ENCODE results near the gene LINC01488.

The LINC01488 gene

DNA sequence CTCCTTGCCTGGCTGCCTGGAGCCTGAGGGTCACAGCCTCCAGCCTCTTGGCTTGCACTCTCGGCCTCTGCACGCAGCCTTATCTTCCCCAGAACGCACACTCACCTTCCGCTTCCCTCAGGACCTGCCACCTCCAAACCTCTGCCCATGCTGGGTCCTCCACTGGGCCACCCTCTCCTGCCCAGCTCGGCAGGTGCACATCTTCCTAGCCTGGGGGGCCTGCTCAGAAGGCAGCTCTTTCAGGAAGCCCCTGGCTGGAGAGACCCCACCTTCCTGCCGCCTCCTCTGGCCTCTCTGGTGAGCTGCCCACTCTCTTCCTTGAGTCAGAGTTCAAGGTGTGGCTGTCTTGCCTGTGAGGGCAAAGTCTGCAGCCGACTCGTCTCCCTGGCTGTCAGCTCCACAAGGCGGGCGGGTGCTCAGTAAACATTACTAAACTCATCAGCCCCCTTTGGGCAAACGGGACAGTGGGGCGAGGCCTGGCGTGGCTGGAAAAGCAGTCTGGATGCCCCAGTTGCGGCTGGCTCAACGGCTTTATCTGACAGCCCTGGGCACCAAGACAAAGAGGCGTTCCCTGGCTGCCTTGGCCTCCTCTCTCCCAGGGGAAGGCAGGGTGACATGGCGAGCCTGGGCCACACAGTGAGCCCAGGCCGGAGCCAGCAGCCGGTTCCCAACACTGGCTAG is 1.7 kb upstream of the LINC01488 start:
- no peak for DNase-seq (ENCODE audit: low read depth)

DNA sequence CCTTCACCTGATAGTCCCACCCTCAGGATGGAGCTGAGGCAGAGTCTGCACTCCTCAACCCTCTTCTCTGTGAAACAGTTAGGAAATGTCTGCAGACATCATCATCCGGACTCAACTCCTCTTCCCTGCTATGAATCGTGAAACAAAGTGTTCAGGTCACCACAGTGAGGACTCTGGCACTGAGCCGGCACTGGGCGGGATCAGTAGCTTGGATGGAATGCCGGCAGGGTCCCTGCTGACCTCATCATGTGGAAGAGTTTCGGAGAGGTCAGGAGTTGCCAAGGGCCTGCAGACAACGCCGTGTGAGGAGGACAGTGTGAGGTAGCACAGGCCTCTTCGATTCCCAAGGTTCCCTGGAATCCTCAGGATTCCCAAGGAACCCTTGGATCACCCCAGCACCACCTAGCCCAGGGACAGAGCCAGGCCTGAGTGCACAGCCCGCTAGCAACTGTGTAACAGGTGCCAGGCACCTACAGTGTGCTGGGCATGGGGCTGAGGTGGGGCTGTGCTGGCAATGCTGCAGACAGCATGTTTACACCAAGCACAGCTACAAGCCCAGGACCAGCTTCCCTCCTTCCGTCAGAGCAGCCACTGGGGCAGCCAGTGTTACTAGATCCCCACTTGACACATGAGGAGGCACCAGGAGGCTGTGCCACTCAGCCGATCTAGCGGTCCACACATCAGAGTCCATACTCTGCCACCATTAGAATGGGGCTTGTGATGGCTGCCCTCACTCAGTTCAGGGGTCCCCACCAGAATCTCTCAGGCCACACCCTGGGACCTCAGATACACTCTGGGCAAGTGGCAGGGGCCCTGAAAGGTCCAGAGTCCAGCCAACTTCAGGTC is 693 bp upstream of the LINC01488 start:
- no peak for DNase-seq (ENCODE audit: low read depth)

DNA sequence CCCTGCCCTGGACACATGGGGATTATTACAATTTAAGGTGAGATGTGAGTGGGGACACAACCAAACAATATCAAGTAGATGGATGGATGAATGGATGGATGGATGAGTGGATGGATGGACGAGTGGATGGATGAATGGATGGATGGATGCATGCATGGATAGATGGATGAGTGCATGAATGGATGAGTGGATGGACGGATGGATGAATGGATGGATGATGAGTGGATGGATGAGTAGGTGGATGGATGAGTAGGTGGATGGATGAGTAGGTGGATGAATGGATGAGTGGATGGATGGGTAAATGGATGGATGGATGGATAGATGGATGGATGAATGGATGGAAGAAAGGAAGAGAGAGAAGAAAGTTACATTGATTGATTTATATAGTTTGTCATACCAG is 859 bp downstream of the LINC01488 start:
- DNase-seq (ENCODE audit: low read depth): no peak

DNA sequence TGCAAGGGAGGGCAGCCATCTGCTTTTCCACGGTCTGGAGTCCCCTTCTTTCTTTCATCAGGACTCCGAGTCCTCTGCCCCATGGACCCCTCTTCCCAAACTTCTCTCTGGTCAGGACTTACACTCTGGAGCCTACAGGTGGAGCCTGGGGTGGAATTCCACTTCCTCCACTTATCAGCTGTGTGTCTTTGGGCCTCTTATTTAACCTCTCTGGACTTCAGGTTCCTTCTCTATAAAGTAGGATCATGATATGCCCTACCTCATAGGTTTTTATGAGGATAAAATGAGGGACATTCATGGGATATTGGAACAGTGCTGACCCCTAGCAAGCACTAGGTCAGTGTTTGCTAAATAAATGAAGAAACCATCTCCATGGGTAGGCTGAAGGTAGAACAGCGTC is 1.7 kb downstream of the LINC01488 start:
- DNase-seq (ENCODE audit: low read depth): no peak

DNA sequence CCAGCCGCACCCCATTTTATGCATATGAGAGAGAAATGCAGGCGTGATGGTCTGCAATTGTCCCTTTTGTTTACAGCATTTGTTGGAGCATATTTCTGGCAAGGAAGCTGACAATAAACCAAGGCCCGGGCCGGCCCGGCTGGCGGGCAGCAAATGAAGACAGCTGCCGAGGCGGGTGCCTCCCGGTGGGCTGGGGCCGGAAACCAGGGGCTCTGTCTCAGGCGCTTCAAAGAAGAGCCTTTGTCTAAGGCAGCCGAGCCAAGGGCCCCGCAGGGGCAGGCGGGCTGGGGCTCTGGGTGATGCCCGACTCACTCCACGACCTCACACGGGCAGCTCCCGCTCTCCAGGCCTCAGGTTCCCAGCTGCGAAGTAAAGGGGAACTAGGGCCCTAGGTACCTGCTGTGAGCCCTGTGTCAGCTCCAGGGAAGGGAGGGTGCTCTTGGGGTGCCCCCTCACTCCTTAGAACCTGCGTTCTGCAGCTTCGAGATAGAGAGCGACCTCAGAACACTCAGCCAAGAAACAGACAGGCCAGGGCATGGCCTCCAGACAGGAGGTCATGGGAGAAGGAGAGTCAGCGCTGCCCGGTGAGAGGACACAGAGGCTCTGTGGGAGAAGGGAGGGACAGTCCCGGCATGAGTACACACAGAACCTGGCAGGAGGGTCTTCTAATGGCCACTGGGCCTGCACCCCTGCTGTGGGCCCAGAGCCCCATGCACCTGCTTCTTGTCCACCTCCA is 2.4 kb downstream of the LINC01488 start:
- DNase-seq (ENCODE audit: low read depth): no peak

DNA sequence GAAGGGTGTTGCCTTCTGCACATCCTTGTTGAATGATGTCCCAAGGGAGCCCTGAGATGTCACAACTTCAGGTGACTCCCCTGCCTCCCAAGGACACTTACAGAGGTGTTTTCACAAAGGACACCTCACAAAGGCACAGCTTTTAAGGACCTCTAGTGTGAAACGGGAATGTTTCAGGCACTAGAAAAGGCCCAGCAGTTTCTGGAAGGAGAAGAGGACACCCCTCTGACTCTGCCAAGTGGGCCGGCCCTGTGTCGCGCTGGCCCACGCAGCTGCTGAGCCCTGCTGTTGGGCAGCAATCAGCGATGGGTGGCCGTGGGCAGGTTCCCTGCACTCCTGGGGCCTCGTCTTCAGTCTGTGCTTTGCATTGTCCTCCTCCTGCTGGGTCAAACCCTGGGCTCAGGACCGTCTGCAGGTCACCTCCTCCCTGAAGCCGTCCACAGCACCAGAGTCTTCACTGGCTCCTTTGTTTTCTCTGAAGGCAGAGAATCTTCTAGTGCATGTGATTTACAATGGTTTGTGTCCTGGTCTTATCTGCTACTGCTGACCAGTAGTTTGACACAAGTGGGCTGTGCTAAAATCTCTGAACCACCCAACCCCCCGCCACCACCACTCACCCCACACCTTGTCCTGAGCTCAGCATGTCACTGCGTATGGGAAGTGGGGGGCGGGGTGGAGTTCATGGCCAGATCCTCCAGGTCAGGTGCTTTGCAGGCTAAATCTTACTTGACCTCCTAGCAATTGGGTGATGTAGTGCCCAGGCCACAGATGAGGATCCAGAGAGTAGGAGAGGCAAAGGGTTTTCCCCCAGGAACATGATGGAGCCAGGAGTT is 3.2 kb downstream of the LINC01488 start:
- no peak for DNase-seq (ENCODE audit: low read depth)

DNA sequence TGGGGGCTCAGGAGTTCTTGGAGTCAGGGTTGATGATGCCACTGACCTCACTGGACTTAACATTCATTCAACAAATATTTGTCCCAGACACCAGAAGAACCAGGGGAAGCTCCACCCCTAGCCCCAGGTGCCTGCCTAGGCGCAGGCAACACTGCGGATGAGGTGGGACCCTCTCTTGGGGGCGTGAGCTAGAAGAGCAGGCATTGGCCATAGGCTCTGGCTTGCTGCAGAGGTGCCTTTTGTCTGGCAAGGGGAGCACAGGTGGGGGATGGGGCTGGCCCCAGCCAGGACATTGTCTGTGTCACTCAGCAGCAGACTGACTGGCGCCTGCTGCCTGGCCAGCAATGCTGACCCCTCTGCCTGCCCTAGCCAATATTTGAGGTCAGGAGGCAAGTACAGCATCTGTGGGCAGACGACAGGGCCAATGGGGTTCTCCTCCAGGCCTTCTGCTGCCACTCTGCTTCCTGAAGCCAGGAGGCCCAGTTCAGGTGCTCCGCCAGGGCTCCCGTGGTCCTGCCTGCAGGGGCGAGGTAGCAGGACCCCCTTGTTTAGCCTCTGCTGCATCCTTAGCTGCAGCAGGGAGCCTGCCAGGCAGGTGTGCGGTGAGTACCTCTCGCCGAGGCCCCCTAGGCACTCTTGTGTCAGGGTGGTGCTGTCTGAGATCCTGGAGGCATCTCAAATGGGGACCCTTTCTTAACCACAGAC is 4.0 kb downstream of the LINC01488 start:
- peak; percentile 17 for DNase-seq (ENCODE audit: low read depth)

DNA sequence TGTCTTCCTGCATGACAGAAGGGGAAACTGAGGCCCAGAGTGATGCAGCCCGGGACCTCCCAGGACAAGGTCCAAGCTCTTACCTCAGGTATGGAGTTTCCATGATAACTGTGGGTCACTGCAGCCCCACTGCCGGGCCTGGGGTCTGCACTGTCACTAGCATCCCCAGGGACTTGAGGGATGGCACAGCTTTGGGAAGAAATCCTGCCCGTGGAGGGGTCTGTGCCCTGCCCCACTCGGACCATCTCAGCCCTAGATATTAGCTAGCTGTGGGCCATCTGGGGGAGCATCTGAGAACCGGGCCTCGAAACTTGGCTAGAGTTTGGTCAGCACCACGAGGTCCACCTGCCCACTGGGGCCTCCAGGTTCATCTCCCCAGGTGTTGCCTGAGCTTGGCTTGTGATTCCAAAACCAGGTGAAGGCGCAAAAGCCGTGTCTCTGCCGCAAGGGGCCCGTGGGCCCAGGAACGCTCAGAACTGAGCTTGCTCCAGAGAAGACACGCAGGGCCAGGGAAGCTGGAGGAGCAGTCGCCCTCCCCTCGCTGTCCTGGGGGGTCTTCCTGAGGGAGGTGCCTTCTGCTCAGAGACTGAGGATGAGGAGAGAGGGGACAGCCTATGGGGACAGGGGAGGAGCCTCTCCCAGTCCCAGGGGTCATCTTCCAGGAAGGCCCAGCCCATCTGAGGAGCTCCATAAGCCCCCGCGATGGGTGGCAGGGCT is 4.8 kb downstream of the LINC01488 start:
- no peak for DNase-seq (ENCODE audit: low read depth)

DNA sequence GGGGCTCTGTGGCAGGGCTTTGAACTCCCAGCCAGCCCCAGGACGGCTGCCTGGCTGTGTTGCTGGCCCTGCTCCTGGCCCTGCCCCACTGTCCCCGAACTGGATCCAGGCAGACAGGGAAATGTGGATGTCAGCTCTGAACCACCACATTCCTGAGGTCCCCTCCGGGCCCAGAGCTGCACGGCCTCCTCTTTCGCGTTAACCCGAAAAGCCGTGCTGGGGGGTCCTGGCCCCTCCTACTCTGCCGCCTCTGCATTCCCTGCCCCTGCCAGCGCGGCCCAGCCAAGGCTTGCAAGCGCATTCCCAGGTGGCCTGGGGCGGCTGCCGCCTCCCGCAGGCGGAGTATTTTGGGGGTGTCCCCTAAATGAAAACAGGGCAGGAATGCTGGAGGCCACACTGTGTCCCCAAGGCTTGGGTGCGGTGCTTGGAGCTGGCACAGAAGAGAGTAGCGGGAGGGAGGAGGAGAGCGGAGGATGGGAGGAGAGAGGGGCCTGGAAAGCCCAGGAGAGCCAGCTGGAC is 5.4 kb downstream of the LINC01488 start:
- no peak for DNase-seq (ENCODE audit: low read depth)

DNA sequence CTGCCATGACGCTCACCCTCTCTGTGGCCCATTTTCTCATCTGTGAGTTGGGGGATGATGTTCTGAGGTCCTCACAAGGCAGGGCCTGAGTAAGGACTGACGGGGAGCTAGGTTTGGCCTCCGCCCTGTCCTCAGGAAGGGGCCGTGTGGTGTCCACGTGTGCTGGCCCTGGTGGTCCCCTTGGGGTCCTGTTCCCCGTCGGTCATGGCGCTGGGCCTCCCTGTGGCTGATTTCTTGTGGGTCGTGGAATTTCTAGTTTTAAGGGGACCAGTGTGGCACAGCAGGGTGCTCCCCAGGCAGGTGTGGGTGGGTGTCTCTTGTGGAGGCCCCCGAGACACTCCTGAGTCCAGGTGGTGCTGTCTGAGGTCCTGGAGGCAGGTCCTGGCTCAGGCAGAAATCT is 5.9 kb downstream of the LINC01488 start:
- no peak for DNase-seq (ENCODE audit: low read depth)

DNA sequence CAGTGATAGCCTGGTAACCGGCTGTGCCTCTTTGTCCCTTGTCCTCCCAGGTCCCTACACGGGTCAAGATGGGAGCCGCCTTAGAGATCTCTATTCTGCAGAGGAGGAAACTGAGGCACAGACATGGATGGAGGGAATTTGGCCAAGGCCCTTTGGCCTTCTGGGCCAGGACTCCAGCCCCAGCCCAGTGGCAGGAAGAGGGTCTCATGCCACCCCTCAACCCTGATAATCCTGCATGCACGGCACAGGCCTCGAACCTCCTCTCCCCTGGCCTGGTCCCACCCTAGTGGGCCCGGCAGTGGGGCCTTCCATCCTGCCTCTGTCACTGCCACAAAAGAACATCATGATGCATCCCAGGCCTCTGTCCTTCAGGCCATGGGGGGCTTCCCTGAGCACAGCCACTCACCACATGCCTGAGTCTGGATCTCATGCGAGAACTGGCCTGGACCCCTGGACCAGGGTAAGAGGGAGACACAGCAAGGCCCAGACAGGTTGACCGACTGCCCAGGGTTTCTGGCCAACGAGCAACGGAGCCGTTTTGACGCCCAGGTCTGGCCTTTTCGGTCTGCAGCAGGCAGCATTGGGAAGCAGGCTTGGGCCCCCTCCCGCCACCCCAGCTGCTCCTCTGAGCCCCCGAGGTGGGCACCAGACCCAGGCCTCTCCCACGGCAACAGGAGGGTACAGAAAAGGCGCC is 6.5 kb downstream of the LINC01488 start:
- no peak for DNase-seq (ENCODE audit: low read depth)

DNA sequence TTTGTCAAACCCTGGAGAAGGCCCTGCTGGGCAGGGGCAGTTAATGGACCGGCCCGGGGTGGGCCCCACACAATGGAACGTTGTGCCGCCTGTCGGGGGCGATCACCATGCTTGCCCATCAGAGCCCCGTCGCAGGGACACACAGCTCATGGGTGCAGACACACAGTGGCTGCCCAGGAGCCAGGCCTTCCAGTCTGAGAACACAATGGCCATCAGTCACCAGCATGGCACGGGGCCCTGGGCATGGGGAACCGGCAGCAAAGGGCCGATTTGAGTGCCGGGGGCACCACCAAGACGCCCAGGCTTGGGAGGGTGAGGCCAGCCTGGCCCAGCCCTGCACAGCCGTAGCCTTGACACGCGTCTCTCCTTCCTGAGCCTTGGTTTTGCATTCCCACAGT is 7.1 kb downstream of the LINC01488 start:
- DNase-seq (ENCODE audit: low read depth): no peak

DNA sequence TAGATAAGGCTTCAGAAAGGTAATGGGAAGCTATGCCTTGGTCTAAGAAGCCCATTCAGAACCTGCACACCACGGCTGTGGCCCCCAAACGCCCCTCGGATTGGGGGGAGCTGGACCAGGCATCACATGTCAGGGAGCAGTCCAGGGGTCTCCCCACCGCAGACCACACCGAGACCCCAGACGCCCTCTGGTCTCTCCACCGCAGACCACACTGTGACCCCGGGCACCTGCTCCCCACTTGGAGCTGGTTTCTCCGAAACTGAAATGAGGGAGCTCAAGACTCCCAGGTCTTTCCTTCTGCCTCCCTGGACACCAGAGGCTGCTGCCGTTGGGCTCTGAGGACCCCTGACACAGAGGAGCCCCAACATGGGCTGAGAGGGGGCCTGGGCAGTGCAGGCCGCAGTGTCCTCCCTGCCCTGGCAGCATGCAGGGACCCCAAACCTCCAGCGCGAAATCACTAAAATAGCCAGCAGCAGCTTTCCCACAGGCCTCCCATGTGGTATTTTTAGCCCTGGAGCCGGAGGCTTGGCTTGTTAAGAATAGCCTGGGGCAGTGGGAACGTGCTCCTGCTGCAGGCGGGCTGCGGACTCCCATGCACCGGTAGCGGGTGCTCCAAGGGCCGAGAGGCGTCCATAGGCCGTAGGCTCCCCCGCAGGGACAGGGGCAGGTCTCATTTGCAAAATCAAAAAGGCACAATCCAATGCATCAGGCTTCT is 7.7 kb downstream of the LINC01488 start:
- DNase-seq (ENCODE audit: low read depth): no peak

DNA sequence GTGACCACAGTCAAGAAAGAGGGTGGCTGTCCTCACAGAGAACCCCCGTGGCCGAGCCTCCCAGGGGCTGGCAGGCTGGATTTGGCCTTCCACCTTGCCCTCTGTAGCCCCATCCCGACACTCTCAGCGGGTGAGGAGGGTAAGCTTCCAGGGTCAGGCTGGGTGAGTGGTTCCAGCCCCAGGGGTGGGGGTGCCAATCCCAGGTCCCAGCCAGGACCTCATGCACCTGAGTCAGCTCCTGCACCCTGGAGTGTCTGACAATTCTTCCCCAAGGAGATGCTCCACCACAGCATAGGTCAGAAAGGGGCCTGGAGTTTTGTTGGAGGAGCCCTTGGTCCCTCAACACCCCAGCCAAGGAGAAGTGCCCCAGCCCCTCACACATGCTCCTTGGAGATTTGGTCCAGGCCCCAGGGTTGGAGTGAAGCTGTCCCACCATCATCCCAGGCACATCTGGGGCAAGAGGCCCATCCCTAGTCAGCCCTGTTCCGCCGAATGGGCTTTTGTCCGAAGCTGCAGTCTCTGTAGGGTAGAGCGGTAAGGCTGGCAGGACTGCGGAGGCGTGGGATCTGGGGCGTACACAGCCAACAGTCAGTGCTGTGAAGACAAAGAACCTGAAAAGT is 8.4 kb downstream of the LINC01488 start:
- no peak for DNase-seq (ENCODE audit: low read depth)

DNA sequence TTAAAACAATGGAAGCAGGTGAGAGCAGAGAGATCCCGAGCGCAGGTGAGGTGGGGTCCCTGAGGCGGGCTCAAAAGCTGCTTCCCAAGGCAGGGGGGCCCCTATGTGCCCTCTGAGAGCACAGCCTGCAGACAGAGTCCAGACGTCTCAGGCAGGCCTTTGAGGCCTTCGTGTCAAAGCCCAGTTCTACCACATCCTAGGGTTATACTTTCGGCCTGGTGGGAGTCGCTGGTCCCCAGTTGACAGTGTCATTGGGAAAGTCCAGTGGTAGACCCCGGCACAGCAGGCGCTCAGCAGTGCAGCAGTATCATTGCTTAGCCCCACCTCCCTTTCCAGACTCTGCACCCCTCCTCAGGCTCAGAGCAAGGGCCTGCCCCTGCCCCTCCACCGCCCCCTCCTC is 9.1 kb downstream of the LINC01488 start:
- DNase-seq (ENCODE audit: low read depth): no peak

DNA sequence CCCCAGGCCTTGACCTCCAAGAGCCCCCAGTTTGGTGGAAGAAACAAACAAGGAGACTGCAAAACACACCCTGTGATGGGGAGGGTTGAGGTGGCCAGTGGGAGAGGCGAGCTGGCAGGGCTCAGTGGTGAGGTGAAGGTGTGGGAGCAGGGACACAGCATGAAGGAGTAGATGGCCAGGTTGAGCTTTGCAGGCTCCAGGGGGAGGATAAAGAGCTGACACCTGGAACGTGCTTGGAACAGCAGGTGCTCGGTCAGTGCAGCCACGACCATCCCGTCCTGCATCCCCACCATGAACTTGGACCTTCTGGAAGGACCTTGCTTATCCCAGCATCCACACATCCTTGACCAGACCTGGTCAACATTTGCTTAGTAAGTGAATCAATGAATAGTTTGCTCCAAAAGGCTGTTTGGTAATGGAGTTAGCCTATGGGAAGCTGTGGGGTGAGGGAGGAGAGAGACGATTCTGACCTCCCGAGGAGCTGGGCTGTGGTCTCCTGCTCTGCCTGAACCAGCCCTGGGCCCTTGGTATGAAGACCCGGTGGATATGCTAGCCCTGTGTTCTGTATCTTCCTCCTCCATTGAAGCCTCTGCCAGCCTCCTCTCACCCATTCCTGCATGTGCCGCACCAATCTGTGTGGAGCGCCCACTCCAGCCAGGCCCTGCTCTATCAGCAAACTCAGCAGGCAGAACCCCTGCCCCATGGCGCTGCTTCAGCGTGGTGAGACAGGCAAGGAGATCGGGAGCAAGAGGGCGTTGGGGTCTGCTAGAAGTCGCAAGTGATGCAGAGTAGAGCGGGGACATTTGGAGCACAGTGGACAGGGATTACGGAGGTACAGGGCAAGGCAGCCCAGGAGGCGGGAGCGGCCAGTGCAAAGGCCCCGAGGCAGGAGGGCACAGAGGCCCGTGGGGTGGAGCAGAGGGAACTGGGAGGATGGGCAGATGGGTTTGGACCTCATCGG is 9.9 kb downstream of the LINC01488 start:
- no peak for DNase-seq (ENCODE audit: low read depth)

DNA sequence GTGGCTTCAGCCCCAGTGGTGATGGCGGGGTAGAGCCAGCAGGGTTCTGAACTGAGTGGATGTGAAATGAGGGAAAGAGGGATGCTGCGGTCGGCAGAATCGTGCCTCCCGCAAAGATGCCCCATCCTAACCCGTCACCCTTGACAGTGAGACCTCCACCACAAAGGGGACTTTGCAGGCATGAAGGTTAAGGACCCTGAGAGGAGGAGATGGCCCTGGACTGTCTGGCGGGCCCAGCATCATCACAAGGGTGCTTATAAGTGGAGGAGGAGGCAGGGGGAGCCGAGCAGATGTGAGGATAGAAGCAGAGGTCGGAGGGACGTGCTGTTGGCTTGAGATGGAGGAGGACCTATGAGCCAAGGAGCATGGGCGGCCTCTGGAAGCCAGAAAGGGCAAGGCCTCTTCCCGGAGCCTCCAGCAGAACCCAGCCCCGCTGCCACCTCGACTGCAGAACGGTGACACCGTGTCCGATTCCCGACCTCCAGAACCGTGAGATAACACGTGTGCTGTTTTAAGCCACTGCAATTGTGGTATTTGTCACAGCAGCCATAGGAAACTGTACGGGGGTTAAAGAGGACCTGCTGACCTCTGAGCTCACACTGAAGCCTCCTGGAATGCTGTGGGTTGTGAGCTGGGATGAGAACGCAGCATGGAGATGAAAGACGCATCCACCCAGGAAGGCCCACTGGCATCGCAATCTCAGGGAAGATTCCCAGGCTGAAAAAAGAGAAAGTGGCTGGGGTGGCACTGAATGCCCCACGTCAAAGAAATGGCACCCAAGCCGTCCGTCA is 10.9 kb downstream of the LINC01488 start:
- peak; percentile 54 for DNase-seq (ENCODE audit: low read depth)

Data from ELR (cell line).